ENCODE data around the gene NUBPL. TPM values are rescaled to one million over a fixed set of nuclear protein-coding genes. Genes with fewer than 3 reads are reported as not detected.
"Not testable (repeated sequence)": the region's sequence is repeated elsewhere in the genome, so short reads cannot be mapped to it uniquely, and the experiment has no call there.

The NUBPL gene
- total RNA-seq, 4 donors from 2014 or later = 5.7 to 9.2 (median 7.2) TPM

- no peak for DNase-seq (ENCODE audit: low spot score in 2 of 2)
- 89 to 94% methylated on average over 13 of the region's 13 CpGs for WGBS, 2 donors
- TF ChIP-seq CTCF (IDR thresholded peaks at IDR 0.05) (no peak), POLR2A (IDR thresholded peaks at IDR 0.05) (no peak)
- intact Hi-C loops (cut with DNase I; ENCODE audit: low total_unique reads) = no loop called here
- H3K4me3 ChIP-seq (ENCODE audit: low read depth, poor library complexity, severe bottlenecking) = no peak overlapping the region
Measured at GRCh38 chr14:31864937-31865855, 304.0 kb downstream of the NUBPL start.

GRCh38 chr14:31867570-31867969 lies 306.4 kb downstream of the NUBPL start:
- TF ChIP-seq CTCF (IDR thresholded peaks at IDR 0.05) (no peak), POLR2A (IDR thresholded peaks at IDR 0.05) (no peak)
- intact Hi-C loops (cut with DNase I; ENCODE audit: low total_unique reads) = no loop called here
- H3K4me3 ChIP-seq (ENCODE audit: low read depth, poor library complexity, severe bottlenecking) = no peak overlapping the region
- no peak for DNase-seq (ENCODE audit: low spot score in 2 of 2)

- 87 to 89% methylated on average over 3 of the region's 3 CpGs for WGBS, 2 donors
- DNase-seq (ENCODE audit: low spot score in 2 of 2); H3K4me3 ChIP-seq (ENCODE audit: low read depth, poor library complexity, severe bottlenecking); intact Hi-C loops (cut with DNase I; ENCODE audit: low total_unique reads): not testable (repeated sequence)
Measured at GRCh38 chr14:31868096-31868495, 306.9 kb downstream of the NUBPL start.

- intact Hi-C loops (cut with DNase I; ENCODE audit: low total_unique reads) = no loop called here
Measured at GRCh38 chr14:31876741-31877140, 315.5 kb downstream of the NUBPL start.

GRCh38 chr14:31877255-31877798 lies 316.1 kb downstream of the NUBPL start:
- intact Hi-C loops (cut with DNase I; ENCODE audit: low total_unique reads) = no loop called here
- no peak overlapping the region for H3K4me3 ChIP-seq (ENCODE audit: low read depth, poor library complexity, severe bottlenecking)
- TF ChIP-seq CTCF (IDR thresholded peaks at IDR 0.05) (no peak), POLR2A (IDR thresholded peaks at IDR 0.05) (no peak)
- no peak for DNase-seq (ENCODE audit: low spot score in 2 of 2)
- WGBS, 2 donors = 34 to 45% methylated on average over 9 of the region's 9 CpGs

More at GRCh38 chr14:31876741-31877140, 315.5 kb downstream of the NUBPL start:
- WGBS, 2 donors = 76 to 78% methylated on average over 7 of the region's 7 CpGs
- DNase-seq (ENCODE audit: low spot score in 2 of 2) = no peak
- TF ChIP-seq CTCF (IDR thresholded peaks at IDR 0.05) = no peak
- no peak for TF ChIP-seq POLR2A (IDR thresholded peaks at IDR 0.05)
- no peak overlapping the region for H3K4me3 ChIP-seq (ENCODE audit: low read depth, poor library complexity, severe bottlenecking)

- intact Hi-C loops (cut with DNase I; ENCODE audit: low total_unique reads) = loop anchor here (5.0 kb wide), 1 partner anchor 1198 kb away; no protein-coding TSS in a partner anchor
- WGBS, 2 donors = 71 to 73% methylated on average over 7 of the region's 7 CpGs
- TF ChIP-seq POLR2A (IDR thresholded peaks at IDR 0.05) (no peak), CTCF (IDR thresholded peaks at IDR 0.05) (no peak)
Measured at GRCh38 chr14:31879661-31880348, 318.6 kb downstream of the NUBPL start.

More at GRCh38 chr14:31879661-31880348, 318.6 kb downstream of the NUBPL start:
- no peak overlapping the region for H3K4me3 ChIP-seq (ENCODE audit: low read depth, poor library complexity, severe bottlenecking)
- DNase-seq (ENCODE audit: low spot score in 2 of 2) = no peak

Measured in lower leg skin (tissue), 4 donors.